DND-41 (cell line): ENCODE results near the gene EEF1G.
"Not testable (repeated sequence)": the region's sequence is repeated elsewhere in the genome, so short reads cannot be mapped to it uniquely, and the experiment has no call there.

Experiments
- ATAC-seq: fragments of 200-7000 bp; cut with Tn5 transposase; 3 replicates; pipeline ENCODE4 v1.9.1; 2021; ENCODE audit warnings: low read depth; ENCODE audit not compliant: insufficient read depth
- DNase-seq: peaks from one replicate; pipeline ENCODE4 v3.0.0-alpha.2; 2020
- H2AFZ ChIP-seq: 2 replicates; pipeline ENCODE4 v1.6.0; 2012; ENCODE audit warnings: low read depth, low read length
- H3K27ac ChIP-seq: 2 replicates; pipeline ENCODE4 v1.5.1; 2012; ENCODE audit warnings: low read length, inconsistent platforms
- H3K27me3 ChIP-seq: fragments of 200-600 bp; sonication (generic); 2 replicates; pipeline ENCODE4 v1.6.0; 2012; ENCODE audit warnings: low read length, mild to moderate bottlenecking, inconsistent platforms; ENCODE audit not compliant: insufficient read depth, poor library complexity
- H3K36me3 ChIP-seq: 2 replicates; pipeline ENCODE4 v1.5.1; 2012; ENCODE audit warnings: low read length, inconsistent platforms; ENCODE audit not compliant: insufficient read depth
- H3K4me1 ChIP-seq: 2 replicates; pipeline ENCODE4 v1.5.1; 2012; ENCODE audit warnings: mild to moderate bottlenecking, low read length; ENCODE audit not compliant: insufficient read depth
- H3K4me2 ChIP-seq: 2 replicates; pipeline ENCODE4 v1.6.0; 2012; ENCODE audit warnings: mild to moderate bottlenecking, moderate library complexity, low read length, inconsistent platforms; ENCODE audit not compliant: insufficient read depth
- H3K4me3 ChIP-seq, 2 experiments: fragments of 200-600 bp in 1 of 2; shearing (Covaris generic) in 1 of 2; 2 replicates each; pipeline ENCODE4 v1.5.1; 2012 to 2016; ENCODE audit warnings: inconsistent platforms in 2 of 2, low read length in 2 of 2, mild to moderate bottlenecking in 2 of 2, low read depth in 1 of 2, moderate library complexity in 1 of 2
- H3K79me2 ChIP-seq: 2 replicates; pipeline ENCODE4 v1.6.0; 2012; ENCODE audit warnings: low read length, inconsistent platforms; ENCODE audit not compliant: insufficient read depth
- H3K9ac ChIP-seq: 2 replicates; pipeline ENCODE4 v1.6.0; 2012; ENCODE audit warnings: low read depth, mild to moderate bottlenecking, inconsistent platforms, low read length, moderate library complexity
- H3K9me3 ChIP-seq: 2 replicates; pipeline ENCODE4 v1.5.1; 2012; ENCODE audit warnings: low read length, moderate library complexity, mild to moderate bottlenecking, inconsistent platforms; ENCODE audit not compliant: insufficient read depth, severe bottlenecking
- H4K20me1 ChIP-seq: 2 replicates; pipeline ENCODE4 v1.6.0; 2012; ENCODE audit warnings: low read length; ENCODE audit not compliant: insufficient read depth
- CTCF ChIP-seq: IDR thresholded peaks from 2 replicates; pipeline ENCODE4 v1.5.1; 2012; ENCODE audit warnings: borderline replicate concordance, low read length, moderate library complexity, mild to moderate bottlenecking; ENCODE audit not compliant: poor library complexity, severe bottlenecking; ENCODE audit errors: extremely low read depth
- EZH2 ChIP-seq: IDR thresholded peaks from 3 replicates; pipeline ENCODE4 v1.6.1; 2012; ENCODE audit warnings: borderline replicate concordance, low read depth, mild to moderate bottlenecking, moderate library complexity, low read length, inconsistent platforms; ENCODE audit not compliant: severe bottlenecking

EEF1G gene

GRCh38 chr11:62573006-62573591 lies 592 bp downstream of the EEF1G start:
- peaks cover 34% of the 10 kb centered on the region; the same call in 1 of the 2 replicates for H4K20me1 ChIP-seq

GRCh38 chr11:62572431-62572830 lies 1.3 kb downstream of the EEF1G start:
- Histone ChIP-seq H3K4me2 (peak overlapping the region; percentile 64), H4K20me1 (peaks cover 35% of the 10 kb centered on the region; the same call in 1 of the 2 replicates), H3K9ac (peak overlapping the region; percentile 71), H2AFZ (no peak overlapping the region), H3K4me1 (peaks cover 63% of the 10 kb centered on the region), H3K9me3 (no peaks in the 10 kb centered on the region), H3K79me2 (peaks cover 82% of the 10 kb centered on the region), H3K27me3 (no peaks in the 10 kb centered on the region), H3K4me3 (peak overlapping the region; percentile 77 to 82; a peak in 3 of 4 replicates), H3K36me3 (peaks cover 76% of the 10 kb centered on the region), H3K27ac (peak overlapping the region; percentile 77)
- no peak for DNase-seq
- no peak for ATAC-seq
- TF ChIP-seq CTCF (no peak), EZH2 (no peak)

More at GRCh38 chr11:62573006-62573591, 592 bp downstream of the EEF1G start:
- TF ChIP-seq CTCF (no peak), EZH2 (no peak)
- H3K27me3 ChIP-seq: no peaks in the 10 kb centered on the region
- H2AFZ ChIP-seq: peak overlapping the region; percentile 76
- peak overlapping the region; percentile 77 for H3K27ac ChIP-seq
- peak overlapping the region; percentile 64 for H3K4me2 ChIP-seq
- H3K36me3 ChIP-seq: peaks cover 73% of the 10 kb centered on the region
- H3K4me3 ChIP-seq: peak overlapping the region; percentile 77 to 82; a peak in 3 of 4 replicates
- DNase-seq (peak; percentile 51), ATAC-seq (peak; percentile 15; the same call in 1 of the 3 replicates)
- H3K4me1 ChIP-seq: peaks cover 61% of the 10 kb centered on the region
- peaks cover 79% of the 10 kb centered on the region for H3K79me2 ChIP-seq
- H3K9me3 ChIP-seq: no peaks in the 10 kb centered on the region
- H3K9ac ChIP-seq: peak overlapping the region; percentile 71

DNA sequence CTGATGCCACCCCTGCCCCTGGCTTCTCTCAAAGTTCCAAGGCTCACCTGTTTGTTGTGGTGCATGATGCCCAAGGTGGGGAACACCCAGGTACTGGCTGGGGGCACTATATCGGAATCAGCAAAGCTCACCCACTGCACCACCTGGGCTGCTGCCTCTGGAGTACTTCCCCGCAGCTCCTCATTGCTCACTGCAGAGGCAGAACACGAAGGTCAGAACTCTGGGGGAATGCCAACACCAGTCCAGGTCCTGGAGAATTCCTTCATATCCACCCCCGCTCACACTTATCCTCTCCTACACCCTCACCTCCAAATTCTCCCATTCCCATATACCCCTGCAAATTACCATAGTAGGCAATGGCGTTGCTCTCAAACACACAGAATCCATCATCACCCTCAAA lies 2.2 kb downstream of the EEF1G start:
- H3K4me3 ChIP-seq, H2AFZ ChIP-seq, DNase-seq, H3K9me3 ChIP-seq, H3K27ac ChIP-seq, H3K27me3 ChIP-seq, ATAC-seq: not testable (repeated sequence)
- H3K9ac ChIP-seq: peak overlapping the region; percentile 71
- peaks cover 43% of the 10 kb centered on the region; the same call in 1 of the 2 replicates for H4K20me1 ChIP-seq
- H3K36me3 ChIP-seq: peaks cover 76% of the 10 kb centered on the region
- peak overlapping the region; percentile 64 for H3K4me2 ChIP-seq
- peaks cover 88% of the 10 kb centered on the region for H3K79me2 ChIP-seq
- H3K4me1 ChIP-seq: peaks cover 71% of the 10 kb centered on the region

DNA sequence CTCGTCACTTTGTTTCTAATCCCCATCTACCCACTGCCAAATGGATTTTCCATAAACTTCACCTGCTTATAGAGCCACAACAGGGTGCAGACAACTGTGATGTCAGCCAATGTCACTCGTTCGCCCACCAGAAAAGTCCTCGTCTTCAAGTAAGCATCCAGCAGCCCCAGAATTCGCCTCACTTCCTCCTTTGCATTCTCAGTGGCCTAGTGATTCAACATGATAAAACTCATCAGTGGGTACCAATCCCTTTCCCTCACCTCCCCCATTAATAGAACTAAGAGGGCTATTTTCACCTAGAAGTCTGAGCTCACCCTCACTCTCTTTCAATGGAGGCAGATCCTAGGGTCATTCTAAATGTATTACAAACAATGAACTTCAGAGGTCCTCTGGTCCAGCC lies 2.8 kb downstream of the EEF1G start:
- Histone ChIP-seq H3K79me2 (peaks cover 88% of the 10 kb centered on the region), H3K4me2 (peak overlapping the region; percentile 64), H4K20me1 (peaks cover 47% of the 10 kb centered on the region; the same call in 1 of the 2 replicates), H3K36me3 (peaks cover 76% of the 10 kb centered on the region), H3K4me1 (peaks cover 68% of the 10 kb centered on the region)
- not testable (repeated sequence) for H3K4me3 ChIP-seq, H3K9me3 ChIP-seq, DNase-seq, H2AFZ ChIP-seq, ATAC-seq, H3K9ac ChIP-seq, H3K27ac ChIP-seq, H3K27me3 ChIP-seq
